Right renal pelvis (tissue), 4 donors: ENCODE data around the gene DDX56. TPM values are rescaled to one million over a fixed set of nuclear protein-coding genes. Genes with fewer than 3 reads are reported as not detected.
"Not testable (repeated sequence)": the region's sequence is repeated elsewhere in the genome, so short reads cannot be mapped to it uniquely, and the experiment has no call there.

Experiments used
- DNase-seq, 4 donors: peaks; one replicate each; pipeline ENCODE4 v3.0.0-alpha.2; 2013; ENCODE audit warnings: low read depth in 4 of 4, low spot score in 3 of 4, missing footprints in 1 of 4
- polyA plus RNA-seq, 4 donors: library from polyadenylated mRNA; unstranded; fragments of 120-200 nt; gene quantifications; one replicate each; pipeline ENCODE4 v1.2.1, GENCODE V29; 2013; ENCODE audit not compliant: insufficient read length in 4 of 4

DDX56 gene
- polyA plus RNA-seq, 4 donors: 73.9 to 91.2 (median 79.1) TPM

GRCh38 chr7:44565097-44565794 lies 8.5 kb downstream of the DDX56 start:
- DNase-seq: no peak

GRCh38 chr7:44564606-44565005 lies 9.1 kb downstream of the DDX56 start:
- DNase-seq: no peak

- no peak for DNase-seq
Measured at GRCh38 chr7:44563171-44563679, 10.5 kb downstream of the DDX56 start.

GRCh38 chr7:44562622-44562962 lies 11.1 kb downstream of the DDX56 start:
- not testable (repeated sequence) for DNase-seq

- DNase-seq: no peak
Measured at GRCh38 chr7:44561962-44562621, 11.6 kb downstream of the DDX56 start.

- DNase-seq: no peak
Measured at GRCh38 chr7:44561481-44561880, 12.2 kb downstream of the DDX56 start.

- no peak for DNase-seq
Measured at GRCh38 chr7:44559485-44559884, 14.2 kb downstream of the DDX56 start.

- no peak for DNase-seq
Measured at GRCh38 chr7:44557485-44557884, 16.2 kb downstream of the DDX56 start.

- no peak for DNase-seq
Measured at GRCh38 chr7:44555350-44555749, 18.4 kb downstream of the DDX56 start.

GRCh38 chr7:44552473-44553005 lies 21.2 kb downstream of the DDX56 start:
- not testable (repeated sequence) for DNase-seq

- no peak for DNase-seq
Measured at GRCh38 chr7:44549457-44549856, 24.3 kb downstream of the DDX56 start.

GRCh38 chr7:44548893-44549292 lies 24.8 kb downstream of the DDX56 start:
- DNase-seq: no peak

GRCh38 chr7:44547536-44548231 lies 26.0 kb downstream of the DDX56 start:
- DNase-seq: no peak

GRCh38 chr7:44541876-44542610 lies 31.7 kb downstream of the DDX56 start:
- no peak for DNase-seq

GRCh38 chr7:44541028-44541869 lies 32.5 kb downstream of the DDX56 start, which contains the start of gene NPC1L1:
Gene NPC1L1 (minus strand): TSS chr7:44541330. CDS start chr7:44541259, 71 bp downstream.
- no peak for DNase-seq

GRCh38 chr7:44540592-44541027 lies 33.1 kb downstream of the DDX56 start:
- no peak for DNase-seq

GRCh38 chr7:44539669-44540506 lies 33.8 kb downstream of the DDX56 start:
- DNase-seq: no peak

- no peak for DNase-seq
Measured at GRCh38 chr7:44538798-44539668, 34.7 kb downstream of the DDX56 start.
